WERI-Rb-1 (cell line): ENCODE measurements around the gene DGCR2.
A peak's percentile ranks its signal among the peaks of the same experiment; 100 is the strongest.

Experiments used
- DNase-seq: peaks from one replicate; pipeline ENCODE4 v3.0.0-alpha.2; 2020
- H3K27ac ChIP-seq: fragments of 250-450 bp; sonication (Bioruptor Pico); 2 replicates; pipeline ENCODE4 v1.5.1; 2020; ENCODE audit warnings: mild to moderate bottlenecking, moderate library complexity
- H3K27me3 ChIP-seq: fragments of 250-450 bp; sonication (Bioruptor Pico); 2 replicates; pipeline ENCODE4 v1.5.1; 2021; ENCODE audit warnings: mild to moderate bottlenecking, low read depth, moderate library complexity; ENCODE audit not compliant: insufficient read depth, severe bottlenecking
- H3K36me3 ChIP-seq: fragments of 250-450 bp; sonication (Bioruptor Pico); 2 replicates; pipeline ENCODE4 v1.5.1; 2020; ENCODE audit warnings: mild to moderate bottlenecking, moderate library complexity
- H3K4me3 ChIP-seq: 2 replicates; pipeline ENCODE4 v1.5.1; 2011; ENCODE audit warnings: low read depth, mild to moderate bottlenecking, control low read depth, low read length
- H3K9me3 ChIP-seq: fragments of 250-450 bp; sonication (Bioruptor Pico); 2 replicates; pipeline ENCODE4 v1.5.1; 2021; ENCODE audit warnings: mild to moderate bottlenecking, moderate library complexity; ENCODE audit not compliant: severe bottlenecking
- CTCF ChIP-seq: IDR thresholded peaks from 2 replicates; pipeline ENCODE4 v1.5.1; 2011; ENCODE audit warnings: low read depth, mild to moderate bottlenecking, control low read depth, inconsistent platforms, low read length

Gene DGCR2

GRCh38 chr22:19151329-19152191 lies 29.3 kb upstream of the DGCR2 start:
- no peak for DNase-seq
- H3K9me3 ChIP-seq: peaks cover 3% of the 10 kb centered on the region
- no peak overlapping the region for H3K4me3 ChIP-seq
- H3K27me3 ChIP-seq: peaks cover 53% of the 10 kb centered on the region
- no peak overlapping the region for H3K27ac ChIP-seq
- TF ChIP-seq CTCF: no peak
- no peaks in the 10 kb centered on the region for H3K36me3 ChIP-seq

GRCh38 chr22:19150482-19151328 lies 28.5 kb upstream of the DGCR2 start:
- no peak for TF ChIP-seq CTCF
- Histone ChIP-seq H3K27me3 (peaks cover 53% of the 10 kb centered on the region), H3K36me3 (no peaks in the 10 kb centered on the region), H3K27ac (no peak overlapping the region), H3K4me3 (no peak overlapping the region), H3K9me3 (peaks cover 3% of the 10 kb centered on the region)
- no peak for DNase-seq

GRCh38 chr22:19149991-19150390 lies 27.8 kb upstream of the DGCR2 start, which contains the start of gene GSC2:
GSC2 (minus strand) TSS chr22:19150292; CDS start chr22:19150283, 9 bp downstream.
- H3K36me3 ChIP-seq: no peaks in the 10 kb centered on the region
- DNase-seq: no peak
- peaks cover 53% of the 10 kb centered on the region for H3K27me3 ChIP-seq
- H3K27ac ChIP-seq: no peak within 1 kb of the TSS
- peaks cover 3% of the 10 kb centered on the region for H3K9me3 ChIP-seq
- TF ChIP-seq CTCF: no peak
- H3K4me3 ChIP-seq: peak within 1 kb of the TSS; percentile 37

GRCh38 chr22:19149047-19149883 lies 27.1 kb upstream of the DGCR2 start:
- peaks cover 53% of the 10 kb centered on the region for H3K27me3 ChIP-seq
- DNase-seq: no peak
- H3K36me3 ChIP-seq: peaks cover 3% of the 10 kb centered on the region; the same call in 1 of the 2 replicates
- peak overlapping the region; percentile 37 for H3K4me3 ChIP-seq
- H3K27ac ChIP-seq: no peak overlapping the region
- no peak for TF ChIP-seq CTCF
- H3K9me3 ChIP-seq: peaks cover 3% of the 10 kb centered on the region

- Histone ChIP-seq H3K9me3 (peaks cover 3% of the 10 kb centered on the region), H3K27me3 (peaks cover 49% of the 10 kb centered on the region), H3K27ac (no peak overlapping the region), H3K4me3 (no peak overlapping the region), H3K36me3 (peaks cover 4% of the 10 kb centered on the region; the same call in 1 of the 2 replicates)
- no peak for DNase-seq
- no peak for TF ChIP-seq CTCF
Observed at GRCh38 chr22:19148417-19149046, 26.3 kb upstream of the DGCR2 start.
